HCT116 (cell line): ENCODE measurements around the gene CDK5RAP2. TPM values are rescaled to one million over a fixed set of nuclear protein-coding genes. Genes with fewer than 3 reads are reported as not detected.

Experiments used
- ATAC-seq: fragments of 200-7000 bp; cut with Tn5 transposase; 2 replicates; pipeline ENCODE4 v1.9.1; 2020; ENCODE audit warnings: mild to moderate bottlenecking, moderate library complexity
- BruUV-seq: library from RNA; stranded (reverse); fragments of 400-500 nt; replicated peaks from 2 replicates; lab custom pipeline; 2021; lab: Mats Ljungman, UMichigan
- CTCF ChIA-PET: fragments of 300-600 bp; sonication (Branson Sonifier 250); formaldehyde crosslinking; loops from one replicate; lab custom pipeline; 2021; ENCODE audit warnings: antibody characterized with exemption; lab: Charles Lee
- POLR2A ChIA-PET: fragments of 300-600, 350-600 bp; sonication (Branson Sonifier 250); formaldehyde crosslinking; loops from one replicate; lab custom pipeline; 2021; ENCODE audit warnings: antibody characterized with exemption; lab: Charles Lee
- RAD21 ChIA-PET, 2 experiments: fragments of 300-600 bp; sonication (Branson Sonifier 250); formaldehyde crosslinking; loops; one replicate each; lab custom pipeline; 2023; ENCODE audit warnings: low total read pairs in 2 of 2; ENCODE audit not compliant: uncharacterized antibody in 2 of 2, unreplicated experiment in 2 of 2, low non-redundant PET in 1 of 2; lab: Charles Lee
- DNase-seq: peaks from one replicate; pipeline ENCODE4 v3.0.0-alpha.2; 2010; ENCODE audit warnings: low read depth, low spot score
- H2AFZ ChIP-seq: fragments of 200-600 bp; shearing (Covaris generic), sonication (generic); 2 replicates; pipeline ENCODE4 v1.6.1; 2017; ENCODE audit warnings: low read depth, mixed run types, mixed read lengths, antibody characterized with exemption, low read length; ENCODE audit not compliant: poor library complexity, severe bottlenecking
- H3K27ac ChIP-seq: 2 replicates; pipeline ENCODE4 v1.5.1; 2012; ENCODE audit warnings: low read depth, low read length
- H3K27me3 ChIP-seq: fragments of 200-600 bp; sonication (generic); 2 replicates; pipeline ENCODE4 v1.6.1; 2016; ENCODE audit warnings: mixed run types, low read length, mixed read lengths; ENCODE audit not compliant: insufficient read depth
- H3K36me3 ChIP-seq, 2 experiments: fragments of 200-500 bp in 1 of 2; fragments of 200-600 bp in 1 of 2; sonication (Bioruptor generic) in 1 of 2; sonication (generic) in 1 of 2; 2 replicates each; pipeline versions ENCODE4 v1.5.1 to v1.6.1; 2014 to 2016; ENCODE audit warnings: low read length in 2 of 2, inconsistent platforms in 1 of 2, mixed read lengths in 1 of 2, mixed run types in 1 of 2; ENCODE audit not compliant: insufficient read depth in 2 of 2, control insufficient read depth in 1 of 2
- H3K4me1 ChIP-seq, 2 experiments: fragments of 200-600 bp in 1 of 2; sonication (generic) in 1 of 2; 2 replicates each; pipeline versions ENCODE4 v1.5.1 to v1.6.1; 2012 to 2017; ENCODE audit warnings: low read length in 2 of 2, inconsistent platforms in 1 of 2, mild to moderate bottlenecking in 1 of 2, mixed read lengths in 1 of 2, mixed run types in 1 of 2, moderate library complexity in 1 of 2; ENCODE audit not compliant: insufficient read depth in 2 of 2, control insufficient read depth in 1 of 2
- H3K4me2 ChIP-seq: fragments of 200-600 bp; sonication (generic); 2 replicates; pipeline ENCODE4 v1.6.1; 2017; ENCODE audit warnings: mixed run types, low read length, mixed read lengths
- H3K4me3 ChIP-seq, 2 experiments: fragments of 200-600 bp in 1 of 2; sonication (generic) in 1 of 2; replicated peaks in 1 of 2; 2 replicates each; pipeline ENCODE4 v1.5.1; 2011 to 2016; ENCODE audit warnings: low read length in 2 of 2, control low read depth in 1 of 2, low read depth in 1 of 2, mild to moderate bottlenecking in 1 of 2, mixed read lengths in 1 of 2, mixed run types in 1 of 2
- H3K79me2 ChIP-seq: fragments of 200-600 bp; sonication (generic); 2 replicates; pipeline ENCODE4 v1.6.1; 2017; ENCODE audit warnings: mild to moderate bottlenecking, mixed run types, low read length, moderate library complexity, mixed read lengths; ENCODE audit not compliant: insufficient read depth
- H3K9ac ChIP-seq: fragments of 200-600 bp; sonication (generic); 2 replicates; pipeline ENCODE4 v1.6.1; 2016; ENCODE audit warnings: low read length, mixed read lengths
- H3K9me2 ChIP-seq: fragments of 200-600 bp; sonication (generic), shearing (Covaris generic); 2 replicates; pipeline ENCODE4 v1.6.1; 2017; ENCODE audit warnings: mixed run types, mild to moderate bottlenecking, moderate library complexity; ENCODE audit not compliant: insufficient read depth
- H3K9me3 ChIP-seq, 2 experiments: fragments of 200-500 bp in 1 of 2; fragments of 200-600 bp in 1 of 2; sonication (Bioruptor generic) in 1 of 2; sonication (generic) in 1 of 2; 2 replicates each; pipeline ENCODE4 v1.6.1; 2014 to 2017; ENCODE audit warnings: low read length in 2 of 2, mixed read lengths in 2 of 2, inconsistent platforms in 1 of 2, low read depth in 1 of 2, mild to moderate bottlenecking in 1 of 2, mixed run types in 1 of 2, moderate library complexity in 1 of 2; ENCODE audit not compliant: control insufficient read depth in 1 of 2, insufficient read depth in 1 of 2
- H4K20me1 ChIP-seq: fragments of 200-600 bp; sonication (generic), shearing (Covaris generic); 2 replicates; pipeline ENCODE4 v1.6.1; 2017; ENCODE audit warnings: mixed run types, mild to moderate bottlenecking, moderate library complexity; ENCODE audit not compliant: insufficient read depth
- CBX3 ChIP-seq: IDR thresholded peaks from 2 replicates; pipeline ENCODE4 v1.6.1; 2012; ENCODE audit warnings: low read depth
- ELF1 ChIP-seq: IDR thresholded peaks from 2 replicates; pipeline ENCODE4 v1.6.1; 2012; ENCODE audit warnings: low read depth, borderline replicate concordance
- EZH2phosphoT487 ChIP-seq: fragments of 200-600 bp; IDR thresholded peaks from 2 replicates; pipeline ENCODE4 v1.6.1; 2018; ENCODE audit warnings: antibody characterized with exemption, borderline replicate concordance
- JUND ChIP-seq: IDR thresholded peaks from 2 replicates; pipeline ENCODE4 v1.6.1; 2012
- POLR2AphosphoS5 ChIP-seq: IDR thresholded peaks from 2 replicates; pipeline ENCODE4 v1.6.1; 2011; ENCODE audit warnings: mild to moderate bottlenecking, low read depth, low read length, moderate library complexity
- RAD21 ChIP-seq: IDR thresholded peaks from 2 replicates; pipeline ENCODE4 v1.6.1; 2012; ENCODE audit warnings: low read depth, mild to moderate bottlenecking
- SIN3A ChIP-seq: IDR thresholded peaks from 2 replicates; pipeline ENCODE4 v1.6.1; 2012; ENCODE audit warnings: low read depth
- SP1 ChIP-seq: IDR thresholded peaks from 2 replicates; pipeline ENCODE4 v1.6.1; 2012; ENCODE audit warnings: low read depth
- SRF ChIP-seq: IDR thresholded peaks from 2 replicates; pipeline ENCODE4 v1.6.1; 2012; ENCODE audit warnings: low read depth
- TCF7L2 ChIP-seq: IDR thresholded peaks from 2 replicates; pipeline ENCODE4 v1.7.0; 2011; ENCODE audit warnings: borderline replicate concordance, inconsistent platforms; ENCODE audit not compliant: insufficient read depth, insufficient read length; ENCODE audit errors: extremely low read depth
- ZFX ChIP-seq: fragments of 450-650 bp; IDR thresholded peaks from 2 replicates; pipeline ENCODE4 v1.6.1; 2017
- ZNF274 ChIP-seq: fragments of 200-500 bp; sonication (Bioruptor generic); IDR thresholded peaks from 2 replicates; pipeline ENCODE4 v1.6.1; 2014; ENCODE audit warnings: mild to moderate bottlenecking, low read depth, low read length, inconsistent platforms
- intact Hi-C: fragments of 100-400 bp; cut with micrococcal nuclease; formaldehyde crosslinking; loops from 2 replicates; pipeline ENCODE4 v1.10.0; 2022
- total RNA-seq: library from RNA; stranded (reverse); gene quantifications from one replicate; pipeline ENCODE4 v1.2.1, GENCODE V29; 2021; ENCODE audit not compliant: unreplicated experiment
- TF ChIP-seq, protein P1 (sequence below): IDR thresholded peaks from 2 replicates; pipeline ENCODE4 v1.6.1; 2011; ENCODE audit warnings: mild to moderate bottlenecking, low read length, moderate library complexity; ENCODE audit not compliant: insufficient replicate concordance; ENCODE audit errors: extremely low read depth
- TF ChIP-seq, protein P2 (sequence below), 3 experiments: fragments of 200-600 bp in 1 of 3; sonication (generic) in 1 of 3; IDR thresholded peaks in 2 of 3; conservative IDR thresholded peaks in 1 of 3; 2 replicates each; pipeline ENCODE4 v1.5.1; 2012 to 2017; ENCODE audit warnings: low read depth in 2 of 3, low read length in 2 of 3, antibody characterized with exemption in 1 of 3, borderline replicate concordance in 1 of 3, control low read depth in 1 of 3, mild to moderate bottlenecking in 1 of 3, mixed read lengths in 1 of 3, mixed run types in 1 of 3, moderate library complexity in 1 of 3; ENCODE audit not compliant: insufficient read depth in 1 of 3

The CDK5RAP2 gene
- total RNA-seq, 1 experiment from 2014 or later, result 56.2 TPM

DNA sequence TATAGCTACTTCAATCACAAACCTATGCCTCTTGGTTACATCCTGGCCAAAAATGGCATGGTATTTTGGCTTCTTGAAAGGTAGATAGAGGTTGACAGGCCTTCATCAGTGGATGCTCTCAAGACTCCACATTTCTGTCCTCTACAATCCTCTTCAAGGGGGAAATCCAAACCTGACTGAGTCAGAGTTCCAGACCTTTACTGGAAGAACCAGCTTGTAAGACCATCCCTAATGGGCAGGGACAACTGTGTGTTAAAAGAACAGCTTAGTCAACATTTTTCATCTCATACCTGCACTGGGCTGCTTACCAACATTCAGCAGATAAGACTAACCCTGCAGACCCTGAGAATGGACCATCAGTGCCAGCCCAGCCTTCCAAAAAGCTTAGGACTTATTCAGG, 155.7 kb downstream of the CDK5RAP2 start:
- RAD21 ChIA-PET, result no interaction called here
- no TSS peak for BruUV-seq
- 0 out of 4 replicates have a peak, but pooled peaks cover 0 to 8% of the 10 kb centered on the region in 2 experiments for H3K36me3 ChIP-seq
- H3K4me3 ChIP-seq, result no peak overlapping the region
- intact Hi-C loops, result no loop called here
- no peak overlapping the region for H2AFZ ChIP-seq
- ATAC-seq, result no peak
- TF ChIP-seq ZFX (no peak), SIN3A (no peak), TCF7L2 (no peak), RAD21 (no peak)
- TF ChIP-seq, all 23 proteins: peak for 0
- H3K9ac ChIP-seq, result no peak overlapping the region
- CTCF ChIA-PET, result no interaction called here
- H3K27me3 ChIP-seq, result no peaks in the 10 kb centered on the region
- no peaks in the 10 kb centered on the region for H3K9me3 ChIP-seq
- no peak overlapping the region for H3K27ac ChIP-seq
- H3K4me2 ChIP-seq, result no peak overlapping the region
- H3K9me2 ChIP-seq, result no peaks in the 10 kb centered on the region
- peaks cover 0 to 4% of the 10 kb centered on the region in 2 experiments; a peak in 1 of 4 replicates for H3K4me1 ChIP-seq
- no peaks in the 10 kb centered on the region for H3K79me2 ChIP-seq
- H4K20me1 ChIP-seq, result peaks cover 5% of the 10 kb centered on the region; the same call in 1 of the 2 replicates
- POLR2A ChIA-PET, result no interaction called here
- no peak for DNase-seq

DNA sequence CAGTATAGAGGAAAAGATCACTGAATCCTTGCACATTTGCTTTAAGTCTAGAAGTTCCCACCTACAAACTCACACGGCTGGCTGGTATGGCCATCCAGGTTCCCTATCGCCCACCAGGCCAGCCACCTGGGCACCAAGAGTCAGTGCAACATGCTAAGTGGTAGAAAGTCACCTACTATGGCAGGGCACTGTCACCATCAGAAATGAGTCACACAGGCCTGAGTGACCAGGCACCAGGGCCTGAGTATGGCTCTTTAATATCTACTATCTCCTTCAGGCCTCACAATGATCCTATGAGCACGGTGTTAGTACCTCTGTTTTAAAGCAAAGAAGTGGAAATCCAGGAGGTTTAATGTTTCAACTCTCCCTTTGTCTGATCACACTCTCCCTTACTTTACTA, 156.2 kb downstream of the CDK5RAP2 start:
- Histone ChIP-seq H3K9me2 (no peaks in the 10 kb centered on the region), H2AFZ (no peak overlapping the region), H3K4me3 (no peak overlapping the region), H3K4me1 (peaks cover 0 to 4% of the 10 kb centered on the region in 2 experiments; a peak in 1 of 4 replicates), H3K4me2 (no peak overlapping the region), H3K79me2 (no peaks in the 10 kb centered on the region), H3K9ac (no peak overlapping the region), H3K36me3 (peaks cover 0 to 8% of the 10 kb centered on the region in 2 experiments; a peak in 1 of 4 replicates), H4K20me1 (peaks cover 5% of the 10 kb centered on the region; the same call in 1 of the 2 replicates)
- BruUV-seq, result no TSS peak
- no peak for ATAC-seq
- POLR2A ChIA-PET, result no interaction called here
- intact Hi-C loops, result no loop called here
- CTCF ChIA-PET, result no interaction called here
- TF ChIP-seq POLR2AphosphoS5 (no peak), ELF1 (no peak), EZH2phosphoT487 (no peak), CBX3 (no peak), JUND (no peak), SRF (no peak), TCF7L2 (no peak), RAD21 (no peak), ZNF274 (no peak), SP1 (no peak)
- TF ChIP-seq, protein P1, sequence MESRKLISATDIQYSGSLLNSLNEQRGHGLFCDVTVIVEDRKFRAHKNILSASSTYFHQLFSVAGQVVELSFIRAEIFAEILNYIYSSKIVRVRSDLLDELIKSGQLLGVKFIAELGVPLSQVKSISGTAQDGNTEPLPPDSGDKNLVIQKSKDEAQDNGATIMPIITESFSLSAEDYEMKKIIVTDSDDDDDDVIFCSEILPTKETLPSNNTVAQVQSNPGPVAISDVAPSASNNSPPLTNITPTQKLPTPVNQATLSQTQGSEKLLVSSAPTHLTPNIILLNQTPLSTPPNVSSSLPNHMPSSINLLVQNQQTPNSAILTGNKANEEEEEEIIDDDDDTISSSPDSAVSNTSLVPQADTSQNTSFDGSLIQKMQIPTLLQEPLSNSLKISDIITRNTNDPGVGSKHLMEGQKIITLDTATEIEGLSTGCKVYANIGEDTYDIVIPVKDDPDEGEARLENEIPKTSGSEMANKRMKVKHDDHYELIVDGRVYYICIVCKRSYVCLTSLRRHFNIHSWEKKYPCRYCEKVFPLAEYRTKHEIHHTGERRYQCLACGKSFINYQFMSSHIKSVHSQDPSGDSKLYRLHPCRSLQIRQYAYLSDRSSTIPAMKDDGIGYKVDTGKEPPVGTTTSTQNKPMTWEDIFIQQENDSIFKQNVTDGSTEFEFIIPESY, result no peak
- TF ChIP-seq, protein P2, sequence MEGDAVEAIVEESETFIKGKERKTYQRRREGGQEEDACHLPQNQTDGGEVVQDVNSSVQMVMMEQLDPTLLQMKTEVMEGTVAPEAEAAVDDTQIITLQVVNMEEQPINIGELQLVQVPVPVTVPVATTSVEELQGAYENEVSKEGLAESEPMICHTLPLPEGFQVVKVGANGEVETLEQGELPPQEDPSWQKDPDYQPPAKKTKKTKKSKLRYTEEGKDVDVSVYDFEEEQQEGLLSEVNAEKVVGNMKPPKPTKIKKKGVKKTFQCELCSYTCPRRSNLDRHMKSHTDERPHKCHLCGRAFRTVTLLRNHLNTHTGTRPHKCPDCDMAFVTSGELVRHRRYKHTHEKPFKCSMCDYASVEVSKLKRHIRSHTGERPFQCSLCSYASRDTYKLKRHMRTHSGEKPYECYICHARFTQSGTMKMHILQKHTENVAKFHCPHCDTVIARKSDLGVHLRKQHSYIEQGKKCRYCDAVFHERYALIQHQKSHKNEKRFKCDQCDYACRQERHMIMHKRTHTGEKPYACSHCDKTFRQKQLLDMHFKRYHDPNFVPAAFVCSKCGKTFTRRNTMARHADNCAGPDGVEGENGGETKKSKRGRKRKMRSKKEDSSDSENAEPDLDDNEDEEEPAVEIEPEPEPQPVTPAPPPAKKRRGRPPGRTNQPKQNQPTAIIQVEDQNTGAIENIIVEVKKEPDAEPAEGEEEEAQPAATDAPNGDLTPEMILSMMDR (IDR thresholded peaks at IDR 0.05 in 2 of 3, conservative IDR thresholded peaks at IDR 0.05 in 1 of 3; ENCODE audit: borderline replicate concordance in 1 of 3, insufficient read depth in 1 of 3, low read depth in 2 of 3, low read length in 2 of 3), result no peak
- TF ChIP-seq, all 23 proteins: peak for 0
- no peaks in the 10 kb centered on the region for H3K27me3 ChIP-seq
- no peak for DNase-seq
- H3K27ac ChIP-seq, result no peak overlapping the region
- no peaks in the 10 kb centered on the region for H3K9me3 ChIP-seq
- RAD21 ChIA-PET, result no interaction called here
